ENCODE data around the gene LAMC1.

GRCh38 chr1:182974506-182975191 is 48.6 kb upstream of the LAMC1 start:
- TF ChIP-seq REST (IDR thresholded peaks at IDR 0.05; ENCODE audit: unreplicated experiment) (no peak), CTCF (conservative IDR thresholded peaks at IDR 0.05; ENCODE audit: low read depth in 2 of 2) (no peak), EZH2phosphoT487 (IDR thresholded peaks at IDR 0.05; ENCODE audit: unreplicated experiment) (no peak)

All from GM23338 (cell line).